SK-N-SH (cell line): ENCODE data around the gene FANCD2OS. TPM values are rescaled to one million over a fixed set of nuclear protein-coding genes. Genes with fewer than 3 reads are reported as not detected.
"Not testable (repeated sequence)": the region's sequence is repeated elsewhere in the genome, so short reads cannot be mapped to it uniquely, and the experiment has no call there.

Source experiments
- CTCF ChIA-PET: fragments of 300-600, 350-600 bp; formaldehyde crosslinking; extraction: SDS; loops from one replicate; lab custom pipeline; 2021; lab: Yijun Ruan, JAX
- POLR2A ChIA-PET: fragments of 350-600 bp; sonication (Branson Sonifier 250); formaldehyde crosslinking; extraction: SDS; loops from one replicate; lab custom pipeline; 2020; ENCODE audit warnings: antibody characterized with exemption, inconsistent platforms; lab: Yijun Ruan, JAX
- DNase-seq: peaks from one replicate; pipeline ENCODE4 v3.0.0; 2012
- H2AFZ ChIP-seq: fragments of 200-600 bp; sonication (generic); 2 replicates; pipeline ENCODE4 v1.8.1; 2016; ENCODE audit warnings: antibody characterized with exemption, mild to moderate bottlenecking, low read depth
- H3F3A ChIP-seq: fragments of 200-600 bp; sonication (generic); replicated peaks from 2 replicates; pipeline ENCODE3; 2016; ENCODE audit warnings: antibody characterized with exemption, mild to moderate bottlenecking; ENCODE audit not compliant: insufficient read depth
- H3K27ac ChIP-seq, 2 experiments: fragments of 200-500 bp in 1 of 2; fragments of 200-600 bp in 1 of 2; sonication (Bioruptor generic) in 1 of 2; sonication (generic), shearing (Covaris generic) in 1 of 2; 2 replicates each; pipeline versions ENCODE4 v1.5.1 to v1.6.1; 2014 to 2016; ENCODE audit warnings: low read depth in 2 of 2, inconsistent platforms in 1 of 2, low read length in 1 of 2, mild to moderate bottlenecking in 1 of 2, mixed read lengths in 1 of 2
- H3K27me3 ChIP-seq: fragments of 200-600 bp; sonication (generic), shearing (Covaris generic); 2 replicates; pipeline ENCODE4 v1.6.1; 2016; ENCODE audit warnings: mixed run types; ENCODE audit not compliant: insufficient read depth
- H3K36me3 ChIP-seq, 2 experiments: fragments of 200-500 bp in 1 of 2; fragments of 200-600 bp in 1 of 2; sonication (Bioruptor generic) in 1 of 2; sonication (generic) in 1 of 2; replicated peaks in 1 of 2; 2 replicates each; pipeline versions ENCODE3 to v1.5.1; 2014 to 2016; ENCODE audit warnings: low read length in 1 of 2, mild to moderate bottlenecking in 1 of 2; ENCODE audit not compliant: insufficient read depth in 2 of 2, control insufficient read depth in 1 of 2
- H3K4me1 ChIP-seq, 2 experiments: fragments of 200-500 bp in 1 of 2; fragments of 200-600 bp in 1 of 2; sonication (Bioruptor generic) in 1 of 2; sonication (generic), shearing (Covaris generic) in 1 of 2; 2 replicates each; pipeline versions ENCODE4 v1.5.1 to v1.6.1; 2014 to 2016; ENCODE audit warnings: low read depth in 1 of 2, low read length in 1 of 2, mixed run types in 1 of 2; ENCODE audit not compliant: insufficient read depth in 2 of 2, control insufficient read depth in 1 of 2
- H3K4me2 ChIP-seq: fragments of 200-600 bp; sonication (generic), shearing (Covaris generic); 2 replicates; pipeline ENCODE4 v1.6.1; 2017; ENCODE audit warnings: mixed run types
- H3K4me3 ChIP-seq, 2 experiments: fragments of 200-500 bp in 1 of 2; fragments of 200-600 bp in 1 of 2; sonication (Bioruptor generic) in 1 of 2; sonication (generic), shearing (Covaris generic) in 1 of 2; 2 replicates each; pipeline versions ENCODE4 v1.5.1 to v1.8.1; 2014 to 2016; ENCODE audit warnings: low read depth in 2 of 2, inconsistent platforms in 1 of 2, low read length in 1 of 2, mild to moderate bottlenecking in 1 of 2, mixed read lengths in 1 of 2, moderate library complexity in 1 of 2
- H3K79me2 ChIP-seq: fragments of 200-600 bp; sonication (generic); 2 replicates; pipeline ENCODE4 v1.8.1; 2017; ENCODE audit warnings: mild to moderate bottlenecking; ENCODE audit not compliant: insufficient read depth
- H3K9ac ChIP-seq: fragments of 200-600 bp; sonication (generic); 2 replicates; pipeline ENCODE4 v1.6.1; 2017; ENCODE audit warnings: mixed run types
- H3K9me2 ChIP-seq: fragments of 200-600 bp; sonication (generic); 2 replicates; pipeline ENCODE4 v1.6.1; 2017; ENCODE audit warnings: mixed run types
- H3K9me3 ChIP-seq: fragments of 200-600 bp; sonication (generic); 2 replicates; pipeline ENCODE4 v1.6.1; 2017; ENCODE audit warnings: mixed run types, mild to moderate bottlenecking, moderate library complexity
- H4K20me1 ChIP-seq: fragments of 200-600 bp; sonication (generic); 2 replicates; pipeline ENCODE4 v1.6.1; 2017; ENCODE audit warnings: mild to moderate bottlenecking, mixed run types; ENCODE audit not compliant: insufficient read depth
- CTCF ChIP-seq: fragments of 200-600 bp; sonication (generic); IDR thresholded peaks from 2 replicates; pipeline ENCODE4 v1.6.1; 2017; ENCODE audit warnings: antibody characterized with exemption, mild to moderate bottlenecking, moderate library complexity
- MEF2A ChIP-seq: IDR thresholded peaks from 2 replicates; pipeline ENCODE4 v1.4.0; 2012; ENCODE audit warnings: low read depth, borderline replicate concordance
- NRF1 ChIP-seq: IDR thresholded peaks from 2 replicates; pipeline ENCODE4 v1.6.1; 2012; ENCODE audit warnings: low read depth, mild to moderate bottlenecking, low read length
- RAD21 ChIP-seq: IDR thresholded peaks from 2 replicates; pipeline ENCODE4 v1.6.1; 2012; ENCODE audit warnings: mild to moderate bottlenecking, low read length
- SIN3A ChIP-seq: IDR thresholded peaks from 2 replicates; pipeline ENCODE4 v1.6.1; 2012; ENCODE audit warnings: low read depth, mild to moderate bottlenecking, low read length, moderate library complexity, borderline replicate concordance
- SMC3 ChIP-seq: IDR thresholded peaks from 2 replicates; pipeline ENCODE4 v1.6.1; 2012; ENCODE audit warnings: low read depth, low read length, improper control_type of control experiment
- TAF1 ChIP-seq: IDR thresholded peaks from 2 replicates; pipeline ENCODE4 v1.6.1; 2012; ENCODE audit warnings: low read depth, mild to moderate bottlenecking, low read length, moderate library complexity, borderline replicate concordance
- WGBS: methylation state at CpG from one replicate; pipeline ENCODE4 v1.1.6; 2017; ENCODE audit warnings: low lambda C conversion rate; 5-methylcytosine and 5-hydroxymethylcytosine counted together
- polyA plus RNA-seq, 3 experiments: library from polyadenylated mRNA; depleted of rRNA; stranded (reverse); fragments of >200 nt; gene quantifications; 2 replicates each; pipeline ENCODE4 v1.2.3, GENCODE V29; 2012

The FANCD2OS gene
- polyA plus RNA-seq, 1 of the 3 experiments (the other 2 are of a cell fraction), result not detected

- H4K20me1 ChIP-seq, H3K9ac ChIP-seq, H3K27me3 ChIP-seq, H3F3A ChIP-seq, CTCF ChIA-PET, H2AFZ ChIP-seq, H3K27ac ChIP-seq, POLR2A ChIA-PET, H3K9me2 ChIP-seq, H3K4me1 ChIP-seq, H3K4me2 ChIP-seq, DNase-seq, H3K79me2 ChIP-seq, H3K4me3 ChIP-seq: not testable (repeated sequence)
- no CpG with 5 or more reads among the region's 33 CpGs for WGBS
- peaks cover 11% of the 10 kb centered on the region; the same call in 1 of the 2 replicates for H3K9me3 ChIP-seq
- peaks cover 10 to 32% of the 10 kb centered on the region in 2 experiments for H3K36me3 ChIP-seq
Observed at GRCh38 chr3:10070077-10070476, 38.0 kb downstream of the FANCD2OS start.

- Histone ChIP-seq H3K79me2 (no peaks in the 10 kb centered on the region), H3K4me2 (no peak overlapping the region), H3F3A (no peaks in the 10 kb centered on the region), H2AFZ (no peak overlapping the region), H3K4me1 (no peaks in the 10 kb centered on the region)
- no peak for TF ChIP-seq RAD21
- TF ChIP-seq SMC3, result no peak
- TF ChIP-seq CTCF, result no peak
- TF ChIP-seq SIN3A, result no peak
- TF ChIP-seq NRF1, result no peak
- no peak for TF ChIP-seq TAF1
- no peak for TF ChIP-seq MEF2A
- TF ChIP-seq, all 33 proteins: peak for 0
- no peak for DNase-seq
- Histone ChIP-seq H3K9ac (no peak overlapping the region), H3K9me2 (no peaks in the 10 kb centered on the region), H4K20me1 (no peaks in the 10 kb centered on the region), H3K9me3 (no peaks in the 10 kb centered on the region), H3K36me3 (peaks cover 0 to under 1% of the 10 kb centered on the region in 2 experiments), H3K27ac (no peak overlapping the region), H3K27me3 (no peaks in the 10 kb centered on the region), H3K4me3 (no peak overlapping the region)
- ChIA-PET CTCF (interaction anchor here (1.3 kb wide), 1 partner anchor 32 kb away, joined by 3 read pairs; no protein-coding TSS in a partner anchor), POLR2A (no interaction called here)
- WGBS, result 96% methylated on average over 4 of the region's 4 CpGs
Observed at GRCh38 chr3:10055097-10055496, 53.0 kb downstream of the FANCD2OS start.

Other genes starting within 250 kb of the FANCD2OS start
- gene CIDEC, start 228.0 kb downstream of the FANCD2OS start, polyA plus RNA-seq (2012; rRNA removed), result 0.11 TPM in 1 of 2 replicates, not detected in the other
- 40.9 and 41.6 TPM in 2 replicates for gene JAGN1, start 217.6 kb downstream of the FANCD2OS start, polyA plus RNA-seq (2012; rRNA removed)
- gene IL17RE, start 205.4 kb downstream of the FANCD2OS start, polyA plus RNA-seq (2012; rRNA removed), result 0.76 and 0.95 TPM in 2 replicates
- gene IL17RC, start 191.2 kb downstream of the FANCD2OS start, polyA plus RNA-seq (2012; rRNA removed), result 17.3 and 17.9 TPM in 2 replicates
- gene CRELD1, start 174.4 kb downstream of the FANCD2OS start, polyA plus RNA-seq (2012; rRNA removed), result 77.6 and 86.9 TPM in 2 replicates
- 3.9 and 5.5 TPM in 2 replicates for gene PRRT3, start 155.8 kb downstream of the FANCD2OS start, polyA plus RNA-seq (2012; rRNA removed)
- gene EMC3, start 121.4 kb downstream of the FANCD2OS start, polyA plus RNA-seq (2012; rRNA removed), result 113 and 123 TPM in 2 replicates
- 7.3 and 9.6 TPM in 2 replicates for gene FANCD2, start 81.8 kb downstream of the FANCD2OS start, polyA plus RNA-seq (2012; rRNA removed)
- gene BRK1, start 7.4 kb upstream of the FANCD2OS start, polyA plus RNA-seq (2012; rRNA removed), result 211 and 283 TPM in 2 replicates
- 9.2 and 10.2 TPM in 2 replicates for gene VHL, start 33.5 kb upstream of the FANCD2OS start, polyA plus RNA-seq (2012; rRNA removed)
- gene IRAK2, start 56.7 kb upstream of the FANCD2OS start, polyA plus RNA-seq (2012; rRNA removed), result 7.7 and 8.6 TPM in 2 replicates
- gene TATDN2, start 140.2 kb upstream of the FANCD2OS start, polyA plus RNA-seq (2012; rRNA removed), result 14.7 and 17.8 TPM in 2 replicates
- gene GHRL, start 184.7 kb upstream of the FANCD2OS start, polyA plus RNA-seq (2012; rRNA removed), result not detected in 2 replicates
- gene SEC13, start 212.9 kb upstream of the FANCD2OS start, polyA plus RNA-seq (2012; rRNA removed), result 198 and 215 TPM in 2 replicates